HG03520 (cell line): ENCODE measurements around the gene HGS.

Experiments used
- ATAC-seq: cut with Tn5 transposase; IDR thresholded peaks from one replicate; pipeline ENCODE4 v1.9.1; 2021; ENCODE audit warnings: mild to moderate bottlenecking, moderate library complexity; ENCODE audit not compliant: unreplicated experiment

Gene HGS

DNA sequence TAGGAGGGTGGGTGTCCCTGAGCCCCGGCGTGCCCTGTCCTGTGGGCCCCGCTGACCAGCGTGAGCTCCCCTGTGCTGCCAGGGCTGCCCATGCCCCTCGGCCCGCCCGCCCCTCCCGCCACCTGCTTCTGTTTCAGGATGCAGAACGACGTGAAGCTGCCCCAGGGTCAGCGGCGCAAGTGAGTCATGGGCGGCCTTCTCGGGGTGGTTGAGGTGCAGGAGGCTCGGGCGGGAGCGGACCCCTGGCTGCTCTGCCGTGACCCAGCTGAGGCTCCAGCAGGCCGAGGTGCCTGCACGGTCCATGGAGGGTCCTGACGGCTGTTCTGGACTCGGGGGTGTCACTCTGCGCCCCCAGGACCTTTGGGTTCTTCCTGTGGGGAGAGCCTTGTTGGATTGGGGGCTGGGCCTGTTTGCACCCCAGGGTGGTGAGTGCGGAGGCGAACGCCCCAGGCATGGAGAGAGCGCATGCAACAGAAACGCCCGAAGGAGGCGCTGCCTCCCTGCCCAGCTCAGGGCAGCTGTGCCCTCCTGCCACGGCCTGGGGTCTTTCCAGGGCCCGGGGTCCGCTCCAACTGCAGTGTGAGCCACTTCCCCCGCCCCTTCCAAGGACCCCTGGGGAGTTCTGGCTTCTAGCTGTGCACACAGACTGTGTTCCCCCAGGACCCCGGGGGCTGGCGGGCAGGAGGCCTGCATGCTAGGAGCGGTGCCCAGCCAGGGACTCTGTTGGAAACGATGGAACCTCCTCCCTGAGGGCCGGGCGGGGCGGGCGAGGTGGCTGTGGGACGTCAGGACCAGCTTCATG is 32.3 kb downstream of the HGS start:
- no peak for ATAC-seq

- ATAC-seq: no peak
Observed at GRCh38 chr17:81716674-81716996, 32.8 kb downstream of the HGS start.

GRCh38 chr17:81717049-81717765 is 33.4 kb downstream of the HGS start:
- no peak for ATAC-seq

DNA sequence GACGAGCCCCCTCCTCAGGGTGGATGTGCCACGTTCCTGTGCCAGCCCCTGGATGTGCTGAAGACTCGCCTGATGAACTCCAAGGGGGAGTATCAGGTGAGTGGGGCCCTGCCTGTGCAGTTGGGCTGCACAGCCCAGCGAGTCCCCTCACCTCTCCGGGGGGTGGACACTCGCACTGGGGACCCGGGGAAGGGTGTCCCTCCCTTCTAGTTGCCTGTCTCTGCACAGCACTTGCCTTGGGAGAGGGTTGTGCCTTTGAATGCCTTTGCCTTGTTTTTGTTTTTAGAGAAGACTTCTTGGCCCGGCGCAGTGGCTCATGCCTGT is 33.9 kb downstream of the HGS start:
- no peak for ATAC-seq

DNA sequence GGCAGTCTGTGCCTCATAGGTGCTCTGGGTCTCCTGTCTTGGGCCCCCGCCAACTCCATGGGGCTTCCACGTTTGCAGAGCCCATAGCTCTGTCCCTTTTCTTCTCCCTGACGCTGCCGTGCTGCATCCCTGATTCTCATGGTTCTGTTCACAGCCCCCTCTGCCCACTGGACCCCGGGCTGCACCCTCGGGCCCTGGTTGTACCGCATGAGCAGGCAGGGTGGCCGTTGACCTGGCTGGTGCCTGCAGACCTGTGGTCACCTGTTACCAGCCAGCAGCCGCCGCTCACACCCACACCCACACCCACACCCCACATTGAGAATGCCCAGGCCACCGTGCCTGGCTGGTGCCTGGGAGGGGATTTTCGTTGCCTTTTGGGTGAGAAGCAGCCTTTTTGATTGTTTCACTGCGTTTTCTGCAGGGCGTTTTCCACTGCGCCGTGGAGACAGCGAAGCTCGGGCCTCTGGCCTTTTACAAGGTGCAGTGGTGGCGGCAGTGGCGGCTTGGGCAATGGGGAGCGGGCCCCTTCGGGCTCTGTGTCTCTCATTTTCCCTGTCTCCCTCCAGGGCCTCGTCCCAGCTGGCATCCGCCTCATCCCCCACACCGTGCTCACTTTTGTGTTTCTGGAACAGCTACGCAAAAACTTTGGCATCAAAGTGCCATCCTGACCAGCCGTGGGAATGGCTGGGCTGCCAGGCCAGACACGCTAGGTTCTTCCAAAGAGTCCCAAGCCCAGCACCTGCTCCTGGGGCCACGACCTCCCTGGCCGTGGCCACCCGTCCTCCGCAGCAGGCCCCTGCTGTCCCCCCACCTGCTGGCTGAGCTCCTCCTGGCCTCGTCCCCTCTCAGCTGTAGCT is 35.8 kb downstream of the HGS start:
- no peak for ATAC-seq

DNA sequence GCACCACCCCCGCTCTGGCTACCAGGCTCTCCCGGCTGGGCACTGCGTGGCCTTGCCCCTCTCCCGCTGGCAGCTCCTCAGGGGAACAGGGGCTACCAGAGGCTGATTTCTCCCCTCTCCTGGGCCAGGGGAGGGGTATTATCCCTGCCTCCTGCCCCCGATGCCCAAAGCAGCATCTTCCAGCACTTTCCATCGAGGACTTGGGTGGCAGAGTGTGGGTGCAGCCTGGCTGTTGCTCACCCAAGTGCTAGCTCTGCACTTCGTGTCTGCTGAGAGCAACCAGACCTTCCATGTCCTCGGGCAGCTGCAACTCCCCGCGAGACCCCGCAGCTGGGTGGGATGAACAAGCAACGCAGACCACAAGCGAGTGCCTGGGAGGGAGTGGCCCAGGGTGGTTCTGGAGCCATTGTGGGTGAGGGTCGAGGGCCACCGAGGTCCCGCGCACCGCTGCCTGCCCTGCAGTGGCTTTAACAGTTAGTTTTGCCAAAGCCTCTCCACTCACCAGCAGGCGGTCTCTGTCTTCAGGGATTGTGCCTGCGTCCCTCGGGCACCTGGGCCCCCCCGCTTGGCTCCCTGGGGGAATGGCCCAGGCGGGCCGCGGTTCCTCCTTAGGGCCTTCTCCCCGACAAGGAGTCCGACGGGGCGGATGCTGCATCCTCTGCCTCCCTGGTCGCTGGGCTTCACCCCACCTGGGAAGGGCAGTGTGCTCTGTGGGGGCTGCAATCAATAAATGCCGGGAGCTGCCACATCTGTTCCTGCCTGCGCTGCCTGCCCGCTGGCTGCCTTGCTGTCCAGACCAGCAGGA is 36.7 kb downstream of the HGS start:
- no peak for ATAC-seq

GRCh38 chr17:81722184-81723120 is 38.6 kb downstream of the HGS start:
- no peak for ATAC-seq

DNA sequence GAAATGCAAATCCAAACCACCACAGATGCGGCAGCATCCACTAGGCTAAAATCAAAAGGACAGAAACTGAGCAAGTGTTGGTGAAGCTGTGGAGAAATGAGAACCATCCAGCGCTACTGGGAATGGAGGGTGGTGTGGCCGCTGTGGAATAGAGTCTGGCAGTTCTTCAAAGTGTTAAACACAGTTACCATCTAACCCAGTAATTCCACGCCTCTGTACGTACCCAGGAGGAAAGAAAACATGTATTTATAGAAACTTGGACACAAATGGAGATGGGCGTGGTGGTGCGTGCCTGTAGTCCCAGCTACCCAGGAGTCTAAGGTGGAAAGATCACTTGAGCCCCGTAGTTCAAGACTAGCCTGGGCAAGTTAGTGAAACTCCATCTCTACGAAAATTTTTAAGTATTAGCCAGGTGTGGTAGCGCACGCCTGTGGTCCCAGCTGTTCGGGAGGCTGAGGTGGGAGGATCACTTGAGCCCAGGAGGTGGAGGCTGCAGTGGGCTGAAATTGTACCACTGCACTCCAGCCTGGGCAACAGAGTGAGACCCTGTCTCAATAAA is 39.9 kb downstream of the HGS start:
- ATAC-seq: no peak

GRCh38 chr17:81725439-81725838 is 41.6 kb downstream of the HGS start:
- ATAC-seq: no peak

DNA sequence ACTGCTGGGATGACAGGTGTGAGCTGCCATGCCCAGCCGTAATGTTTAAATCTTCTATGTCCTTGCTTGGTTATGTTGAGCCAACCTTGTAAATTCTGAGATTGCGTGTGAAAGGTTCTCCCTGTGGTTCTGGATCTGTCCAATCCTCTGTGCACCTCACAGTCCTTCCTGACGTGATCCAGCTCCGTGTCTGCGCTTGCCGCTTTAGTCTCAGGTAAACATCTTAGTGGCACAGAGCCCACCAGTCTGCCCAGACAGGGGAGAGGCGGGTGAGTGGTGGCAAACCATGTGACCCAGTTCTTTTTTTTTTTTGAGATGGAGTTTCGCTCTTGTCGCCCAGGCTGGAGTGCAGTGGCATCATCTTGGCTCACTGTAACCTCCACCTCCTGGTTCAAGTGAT is 42.2 kb downstream of the HGS start:
- ATAC-seq: no peak

- no peak for ATAC-seq
Observed at GRCh38 chr17:81727324-81728031, 43.7 kb downstream of the HGS start.

DNA sequence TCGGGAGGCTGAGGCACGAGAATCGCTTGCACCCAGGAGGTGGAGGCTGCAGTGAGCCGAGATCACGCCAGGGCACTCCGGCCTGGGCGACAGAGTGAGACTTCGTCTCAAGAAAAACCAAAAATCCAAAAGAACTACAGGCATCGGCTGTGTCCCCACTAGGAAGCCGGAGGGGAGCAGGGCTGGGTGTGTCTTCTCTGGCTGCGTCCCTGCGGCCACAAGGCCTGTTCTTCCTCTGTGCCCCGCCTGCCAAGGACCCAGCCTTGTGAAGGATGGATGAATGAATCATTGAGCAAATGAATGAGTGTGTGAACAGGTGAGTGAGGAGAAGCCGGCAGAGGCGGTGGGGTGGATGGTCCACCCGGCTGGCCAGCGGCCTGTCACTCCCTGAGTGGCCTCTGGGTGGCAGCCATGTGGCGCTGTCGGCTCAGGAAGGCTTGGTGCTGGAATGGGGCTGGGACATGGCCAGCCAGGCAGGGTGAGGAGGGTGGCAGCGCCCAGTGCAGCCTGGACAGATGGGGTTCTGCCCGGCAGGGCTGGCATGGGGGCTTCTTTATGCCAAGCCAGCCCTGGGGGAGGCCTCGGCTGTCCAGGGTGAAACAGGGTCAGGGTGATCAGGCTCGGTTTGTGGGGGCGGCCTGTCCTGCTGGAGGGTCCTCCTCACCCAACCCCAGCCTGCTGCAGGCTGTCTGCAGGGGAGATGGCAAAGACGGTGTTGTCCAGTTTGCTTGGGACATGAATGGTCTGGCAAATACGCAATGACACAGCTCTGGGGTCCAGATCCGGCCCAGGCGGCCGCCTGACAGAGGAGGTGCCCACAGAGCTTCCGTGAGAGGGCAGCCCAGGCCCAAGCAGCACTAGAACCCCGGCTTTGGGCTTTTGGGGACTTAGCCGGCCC is 49.9 kb downstream of the HGS start:
- ATAC-seq: no peak

DNA sequence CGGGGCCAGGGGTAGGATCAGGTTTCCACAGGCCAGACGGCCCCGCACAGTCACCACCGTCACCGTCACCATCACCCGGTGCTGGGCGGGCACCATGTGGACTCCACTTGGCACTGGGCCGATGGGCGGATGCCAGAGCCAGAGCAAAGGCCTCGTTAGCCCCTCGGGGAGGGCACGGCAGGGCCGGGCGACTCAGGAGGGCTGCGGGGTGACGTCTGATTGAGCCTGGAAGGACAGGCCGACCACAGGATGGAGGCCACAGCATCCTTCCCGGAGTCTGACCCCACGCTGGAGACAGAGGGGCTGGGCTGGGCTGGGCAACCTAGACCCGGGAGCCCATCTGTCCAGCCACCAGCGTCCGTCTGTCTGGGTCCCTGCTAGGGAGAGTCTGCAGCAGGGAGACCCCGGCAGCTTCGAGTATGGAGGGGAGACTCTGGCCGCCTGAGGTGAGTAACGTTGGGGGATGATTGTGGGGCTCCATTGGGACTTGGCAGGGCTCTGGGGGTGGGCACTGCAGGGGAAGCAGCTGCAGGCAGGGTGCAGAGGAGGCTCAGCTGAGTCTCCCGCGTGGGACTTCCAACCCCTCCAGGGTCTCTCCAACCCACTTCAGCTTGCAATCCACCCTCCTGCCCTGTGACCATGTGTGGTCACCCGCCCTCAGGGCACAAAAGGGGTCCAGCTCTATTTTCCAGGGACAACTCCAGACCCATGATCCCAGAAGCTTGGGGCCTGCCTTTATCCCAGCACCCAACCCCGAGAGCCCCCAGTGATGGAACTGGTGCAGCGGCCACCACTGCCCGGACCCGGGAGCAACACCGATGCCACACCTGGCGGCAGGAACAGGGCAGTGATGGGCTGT is 50.8 kb downstream of the HGS start:
- ATAC-seq: no peak

DNA sequence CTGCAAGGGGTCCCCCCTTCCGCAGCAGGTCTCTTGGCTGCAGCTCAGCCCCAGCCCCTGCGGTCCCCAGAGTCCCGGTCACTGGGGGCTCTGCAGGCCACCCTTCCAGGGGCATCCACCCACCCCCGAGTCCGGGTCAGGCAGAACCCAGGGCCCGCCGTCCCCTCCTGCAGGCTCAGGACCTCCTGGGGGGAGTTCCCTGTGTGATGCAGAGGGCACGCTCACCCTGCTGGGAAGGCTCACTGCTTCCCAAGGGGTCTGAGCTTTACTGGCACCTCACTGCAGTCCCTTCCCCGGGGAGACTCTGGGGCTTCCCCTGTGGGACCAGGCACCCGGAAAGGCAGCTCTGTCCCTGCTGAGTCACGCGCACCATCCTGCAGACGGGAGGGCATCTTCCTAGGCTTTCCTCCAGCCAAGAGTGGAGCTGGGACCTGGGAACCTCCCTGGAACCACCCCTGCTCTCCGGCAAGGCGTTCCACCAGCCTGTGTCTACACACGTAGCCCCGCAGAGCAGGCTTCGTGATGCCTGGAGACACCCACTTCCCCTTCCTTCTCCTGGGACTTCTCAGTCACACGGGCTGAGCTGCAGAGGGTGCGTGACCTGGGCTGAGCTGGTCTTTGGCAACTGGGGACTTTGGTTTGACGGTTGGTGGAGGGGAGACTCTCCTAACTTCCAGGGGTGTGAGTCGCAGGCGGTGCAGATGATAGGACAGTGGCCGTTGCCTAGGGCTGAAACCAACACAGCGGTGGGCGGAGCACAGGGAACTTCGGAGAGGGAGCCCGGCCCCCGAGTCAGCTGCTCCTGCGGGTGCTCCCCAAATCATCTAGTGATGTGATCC is 51.7 kb downstream of the HGS start:
- ATAC-seq: no peak

DNA sequence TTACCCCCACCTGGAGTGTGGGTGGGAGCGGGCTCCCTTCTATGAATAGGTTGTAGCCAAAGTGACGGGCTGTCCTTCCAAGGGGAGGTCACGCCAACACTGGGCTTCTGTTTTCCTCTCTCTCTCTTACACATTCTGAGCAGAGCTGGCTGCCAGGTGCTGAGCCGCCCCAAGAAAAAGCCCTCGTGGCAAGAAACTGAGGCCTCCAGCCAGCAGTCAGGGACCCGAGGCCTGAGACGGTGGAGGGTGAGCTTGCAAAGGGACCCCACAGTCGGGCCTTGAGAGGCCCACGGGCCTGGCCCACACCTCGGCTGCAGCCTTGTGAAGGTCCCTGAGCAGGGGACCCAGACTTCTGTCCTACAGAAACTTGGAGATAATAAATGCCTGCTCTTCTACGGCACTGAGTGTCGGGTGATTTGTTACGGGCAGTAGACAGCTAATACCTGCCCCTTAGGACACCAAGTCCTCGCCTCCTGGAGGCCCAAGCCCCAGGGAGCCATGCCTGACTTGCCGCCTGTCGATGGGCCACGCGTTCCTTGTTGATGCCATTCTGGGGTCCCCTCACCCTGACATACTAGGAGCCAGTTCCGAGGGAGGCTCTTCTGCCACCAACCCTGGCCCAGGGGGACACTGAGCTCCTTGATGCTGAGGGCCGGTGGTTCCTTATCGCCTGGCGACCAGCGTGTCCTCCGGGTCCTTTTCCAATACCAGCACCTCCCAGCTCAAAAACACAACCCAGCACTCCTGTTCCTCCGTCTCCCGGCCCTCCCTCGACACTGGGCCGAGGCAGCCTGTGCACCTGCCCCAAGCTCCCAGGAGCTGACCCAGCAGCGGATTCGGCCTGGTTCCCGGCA is 54.4 kb downstream of the HGS start:
- ATAC-seq: no peak
